ENCODE measurements around the gene ENTPD6. TPM values are rescaled to one million over a fixed set of nuclear protein-coding genes. Genes with fewer than 3 reads are reported as not detected.

ENTPD6 gene
- total and polyA plus RNA-seq, 2 of the 4 experiments (the other 2 are of a cell fraction), result 61.1 to 98.6 TPM

DNA sequence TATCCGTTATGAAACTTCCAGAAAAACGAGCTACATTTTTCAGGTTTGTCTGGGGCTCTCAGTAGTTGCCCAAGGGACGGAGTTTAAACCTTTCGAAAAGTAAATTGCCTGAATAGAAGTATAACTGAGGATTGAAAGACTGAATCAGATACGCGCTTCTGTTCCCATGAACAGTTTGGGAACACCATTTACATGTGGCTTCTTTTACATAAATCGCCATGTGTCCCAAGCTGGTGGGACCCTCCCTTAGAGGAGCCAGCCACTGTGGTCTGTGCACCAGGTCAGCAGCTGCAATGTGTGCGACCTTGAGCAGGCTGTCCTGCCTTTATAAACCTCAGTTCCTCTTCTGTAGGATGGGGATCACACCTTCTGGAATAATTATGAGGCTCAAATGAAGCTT is 11.0 kb downstream of the ENTPD6 start:
- no peak for DNase-seq
- CTCF ChIA-PET, result no interaction called here

More for the DNA sequence above, 11.0 kb downstream of the ENTPD6 start:
- TF ChIP-seq SMC3 (IDR thresholded peaks at IDR 0.05; ENCODE audit: low read depth, low read length) (no peak), BHLHE40 (IDR thresholded peaks at IDR 0.05; ENCODE audit: low read depth, low read length) (no peak), MXI1 (IDR thresholded peaks at IDR 0.05; ENCODE audit: borderline replicate concordance, low read depth, low read length) (no peak), MAFK (IDR thresholded peaks at IDR 0.05; ENCODE audit: low read depth, low read length) (no peak), RFX5 (IDR thresholded peaks at IDR 0.05; ENCODE audit: low read depth, low read length) (no peak), NFE2L2 (IDR thresholded peaks at IDR 0.05; ENCODE audit: low read depth, low read length) (no peak), FOS (IDR thresholded peaks at IDR 0.05; ENCODE audit: low read depth, low read length) (no peak), RAD21 (IDR thresholded peaks at IDR 0.05; ENCODE audit: low read length) (no peak), ELK1 (IDR thresholded peaks at IDR 0.05; ENCODE audit: borderline replicate concordance, low read depth, low read length) (no peak)
- H3K9me1 ChIP-seq (ENCODE audit: insufficient read depth, low read length), result peaks cover 10% of the 10 kb centered on the region; the same call in 1 of the 2 replicates
- no peak overlapping the region for H2BK5ac ChIP-seq (ENCODE audit: low read depth, low read length, poor library complexity, severe bottlenecking)
- peaks cover 26 to 53% of the 10 kb centered on the region in 2 experiments for H3K79me1 ChIP-seq (ENCODE audit: low read depth in 1 of 2, low read length in 2 of 2)
- peaks cover 3% of the 10 kb centered on the region; the same call in 1 of the 2 replicates for H3K4me1 ChIP-seq (ENCODE audit: control insufficient read depth, insufficient read depth, low read length)
- no peak overlapping the region for H4K91ac ChIP-seq (ENCODE audit: insufficient read depth, low read depth, low read length)
- in situ Hi-C loops (cut with MboI; ENCODE audit: low sequenced_read_pairs), result no loop called here
- intact Hi-C loops (cut with micrococcal nuclease), result no loop called here
- no peak for ATAC-seq (ENCODE audit: low read depth)
- no peak overlapping the region for H2AK9ac ChIP-seq (replicated peaks; ENCODE audit: low read depth, low read length, poor library complexity)
- no peak overlapping the region for H3K27ac ChIP-seq (ENCODE audit: insufficient read depth, low read length)
- dilution Hi-C loops (cut with HindIII; ENCODE audit: low sequenced_read_pairs, unreplicated experiment), result no loop called here
- no peak overlapping the region for H3K23ac ChIP-seq (ENCODE audit: low read depth, low read length)
- no peaks in the 10 kb centered on the region for H3K27me3 ChIP-seq (ENCODE audit: control insufficient read depth, insufficient read depth, low read length)
- H3K9me3 ChIP-seq (ENCODE audit: control insufficient read depth, insufficient read depth, low read length), result no peaks in the 10 kb centered on the region
- no TSS peak for BruUV-seq (replicated peaks)
- H4K8ac ChIP-seq (ENCODE audit: low read depth in 2 of 2, low read length in 2 of 2), result no peak overlapping the region
- no peak overlapping the region for H3K9ac ChIP-seq (ENCODE audit: low read depth, low read length)
- no peak overlapping the region for H4K5ac ChIP-seq (ENCODE audit: low read depth, low read length)
- no peak overlapping the region for H2AK5ac ChIP-seq (ENCODE audit: low read depth, low read length)
- H2BK15ac ChIP-seq (ENCODE audit: low read depth, low read length), result no peak overlapping the region
- POLR2A ChIA-PET (ENCODE audit: unreplicated experiment), result no interaction called here
- H3K56ac ChIP-seq (ENCODE audit: extremely low read depth, insufficient read depth, low read length), result no peak overlapping the region
- no peak overlapping the region for H3K4ac ChIP-seq (ENCODE audit: low read depth, low read length)
- no peak overlapping the region for H3K14ac ChIP-seq (replicated peaks; ENCODE audit: low read depth, low read length)
- no peak overlapping the region for H3K18ac ChIP-seq (ENCODE audit: low read depth, low read length)
- H3K36me3 ChIP-seq (ENCODE audit: control insufficient read depth, insufficient read depth, low read length), result peaks cover 3% of the 10 kb centered on the region
- no peak overlapping the region for H2BK20ac ChIP-seq (ENCODE audit: low read depth, low read length)
- no peak overlapping the region for H2BK120ac ChIP-seq (ENCODE audit: low read depth, low read length)
- H2AFZ ChIP-seq (replicated peaks; ENCODE audit: low read length, poor library complexity), result no peak overlapping the region
- H3K4me3 ChIP-seq (ENCODE audit: insufficient read depth, low read depth, low read length), result no peak overlapping the region
- 100% methylated on average over 2 of the region's 8 CpGs; no CpG with 5 or more reads in 1 of the 2 experiments for WGBS, 2 experiments (ENCODE audit: extremely low coverage in 2 of 2, insufficient read length in 1 of 2)
- peaks cover 4% of the 10 kb centered on the region for H4K20me1 ChIP-seq (ENCODE audit: insufficient read depth, low read length)
- no peak overlapping the region for H3K4me2 ChIP-seq (ENCODE audit: low read depth, low read length)

Measured in IMR-90 (cell line).